HL-60 (cell line): ENCODE data around the gene OR2W1.

Experiments used
- CTCF ChIP-seq: IDR thresholded peaks from one replicate; pipeline ENCODE4 v1.5.1; 2011; ENCODE audit warnings: low read length, control low read depth, inconsistent platforms; ENCODE audit not compliant: insufficient read depth
- TF ChIP-seq, protein P1 (sequence below): IDR thresholded peaks from 2 replicates; pipeline ENCODE4 v1.6.1; 2012; ENCODE audit warnings: low read depth; ENCODE audit not compliant: insufficient replicate concordance

- TF ChIP-seq, protein P1, sequence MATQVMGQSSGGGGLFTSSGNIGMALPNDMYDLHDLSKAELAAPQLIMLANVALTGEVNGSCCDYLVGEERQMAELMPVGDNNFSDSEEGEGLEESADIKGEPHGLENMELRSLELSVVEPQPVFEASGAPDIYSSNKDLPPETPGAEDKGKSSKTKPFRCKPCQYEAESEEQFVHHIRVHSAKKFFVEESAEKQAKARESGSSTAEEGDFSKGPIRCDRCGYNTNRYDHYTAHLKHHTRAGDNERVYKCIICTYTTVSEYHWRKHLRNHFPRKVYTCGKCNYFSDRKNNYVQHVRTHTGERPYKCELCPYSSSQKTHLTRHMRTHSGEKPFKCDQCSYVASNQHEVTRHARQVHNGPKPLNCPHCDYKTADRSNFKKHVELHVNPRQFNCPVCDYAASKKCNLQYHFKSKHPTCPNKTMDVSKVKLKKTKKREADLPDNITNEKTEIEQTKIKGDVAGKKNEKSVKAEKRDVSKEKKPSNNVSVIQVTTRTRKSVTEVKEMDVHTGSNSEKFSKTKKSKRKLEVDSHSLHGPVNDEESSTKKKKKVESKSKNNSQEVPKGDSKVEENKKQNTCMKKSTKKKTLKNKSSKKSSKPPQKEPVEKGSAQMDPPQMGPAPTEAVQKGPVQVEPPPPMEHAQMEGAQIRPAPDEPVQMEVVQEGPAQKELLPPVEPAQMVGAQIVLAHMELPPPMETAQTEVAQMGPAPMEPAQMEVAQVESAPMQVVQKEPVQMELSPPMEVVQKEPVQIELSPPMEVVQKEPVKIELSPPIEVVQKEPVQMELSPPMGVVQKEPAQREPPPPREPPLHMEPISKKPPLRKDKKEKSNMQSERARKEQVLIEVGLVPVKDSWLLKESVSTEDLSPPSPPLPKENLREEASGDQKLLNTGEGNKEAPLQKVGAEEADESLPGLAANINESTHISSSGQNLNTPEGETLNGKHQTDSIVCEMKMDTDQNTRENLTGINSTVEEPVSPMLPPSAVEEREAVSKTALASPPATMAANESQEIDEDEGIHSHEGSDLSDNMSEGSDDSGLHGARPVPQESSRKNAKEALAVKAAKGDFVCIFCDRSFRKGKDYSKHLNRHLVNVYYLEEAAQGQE: no peak
- no peak for TF ChIP-seq CTCF
Observed at GRCh38 chr6:29011276-29011734, 33.7 kb downstream of the OR2W1 start.
